Endothelial cell of umbilical vein (primary cell): Measurements from ENCODE around the gene APCDD1L. TPM values are rescaled to one million over a fixed set of nuclear protein-coding genes. Genes with fewer than 3 reads are reported as not detected.

ENCODE experiments used
- BruUV-seq: library from RNA; stranded (reverse); fragments of 400-500 nt; replicated peaks from 2 replicates; lab custom pipeline; 2021; lab: Mats Ljungman, UMichigan
- CTCF ChIA-PET: fragments of 300-600, 350-600 bp; sonication (Branson Sonifier 250); formaldehyde crosslinking; loops from one replicate; lab custom pipeline; 2021; ENCODE audit warnings: antibody characterized with exemption, inconsistent platforms; lab: Charles Lee
- POLR2A ChIA-PET: fragments of 300-600, 350-600 bp; sonication (Branson Sonifier 250); formaldehyde crosslinking; loops from one replicate; lab custom pipeline; 2021; ENCODE audit warnings: antibody characterized with exemption, inconsistent platforms; lab: Charles Lee
- DNase-seq: peaks from one replicate; pipeline ENCODE4 v3.0.0-alpha.2; 2011; ENCODE audit warnings: low read depth, low spot score
- FAIRE-seq: peaks from 2 replicates; lab custom pipeline; 2011; peaks lifted over from hg19 to GRCh38; lab: Jason Lieb, UNC
- H2AFZ ChIP-seq: 2 replicates; pipeline ENCODE4 v1.6.0; 2012; ENCODE audit warnings: low read depth, low read length, control low read depth, inconsistent platforms
- H3K27ac ChIP-seq: 2 replicates; pipeline ENCODE4 v1.5.1; 2011; ENCODE audit warnings: low read depth, mild to moderate bottlenecking, control low read depth, low read length, moderate library complexity; ENCODE audit not compliant: insufficient read depth
- H3K27me3 ChIP-seq, 2 experiments: 2 replicates each; pipeline versions ENCODE4 v1.6.0 to v1.6.1; 2011; ENCODE audit warnings: low read length in 2 of 2, mixed read lengths in 1 of 2; ENCODE audit not compliant: control insufficient read depth in 2 of 2, insufficient read depth in 2 of 2
- H3K36me3 ChIP-seq, 2 experiments: 2 replicates in 1 of 2; 3 replicates in 1 of 2; pipeline ENCODE4 v1.5.1; 2011; ENCODE audit warnings: low read length in 2 of 2, mild to moderate bottlenecking in 1 of 2, moderate library complexity in 1 of 2; ENCODE audit not compliant: control insufficient read depth in 2 of 2, insufficient read depth in 2 of 2; ENCODE audit errors: extremely low read depth in 1 of 2
- H3K4me1 ChIP-seq: 3 replicates; pipeline ENCODE4 v1.5.1; 2011; ENCODE audit warnings: mild to moderate bottlenecking, low read length; ENCODE audit not compliant: control insufficient read depth, insufficient read depth; ENCODE audit errors: extremely low read depth
- H3K4me2 ChIP-seq: 2 replicates; pipeline ENCODE4 v1.6.1; 2011; ENCODE audit warnings: low read length, control low read depth, mixed read lengths; ENCODE audit not compliant: insufficient read depth
- H3K4me3 ChIP-seq, 3 experiments: fragments of 200-600 bp in 1 of 3; sonication (generic), shearing (Covaris generic) in 1 of 3; replicated peaks in 1 of 3; 2 replicates each; pipeline ENCODE4 v1.5.1; 2011 to 2016; ENCODE audit warnings: control low read depth in 3 of 3, low read length in 3 of 3, mild to moderate bottlenecking in 2 of 3, inconsistent platforms in 1 of 3, low read depth in 1 of 3, moderate library complexity in 1 of 3; ENCODE audit not compliant: insufficient read depth in 1 of 3
- H3K79me2 ChIP-seq: 2 replicates; pipeline ENCODE4 v1.6.0; 2012; ENCODE audit warnings: low read length, inconsistent platforms; ENCODE audit not compliant: control insufficient read depth, insufficient read depth
- H3K9ac ChIP-seq: replicated peaks from 2 replicates; pipeline ENCODE3; 2011; ENCODE audit warnings: low read length, control low read depth; ENCODE audit not compliant: insufficient read depth; ENCODE audit errors: extremely low read depth
- H3K9me1 ChIP-seq: replicated peaks from 3 replicates; pipeline ENCODE4 v1.6.0; 2011; ENCODE audit warnings: mild to moderate bottlenecking, low read length; ENCODE audit not compliant: control insufficient read depth, insufficient read depth; ENCODE audit errors: extremely low read depth
- H3K9me3 ChIP-seq: replicated peaks from 2 replicates; pipeline ENCODE4 v1.5.1; 2012; ENCODE audit warnings: low read length, inconsistent platforms; ENCODE audit not compliant: control insufficient read depth, insufficient read depth
- H4K20me1 ChIP-seq: replicated peaks from 2 replicates; pipeline ENCODE3; 2011; ENCODE audit warnings: mild to moderate bottlenecking, low read length; ENCODE audit not compliant: control insufficient read depth, insufficient read depth; ENCODE audit errors: extremely low read depth
- EZH2 ChIP-seq: IDR thresholded peaks from 2 replicates; pipeline ENCODE4 v1.6.1; 2012; ENCODE audit warnings: borderline replicate concordance, low read depth, mild to moderate bottlenecking, moderate library complexity, low read length, inconsistent platforms; ENCODE audit not compliant: severe bottlenecking
- FOS ChIP-seq: IDR thresholded peaks from 2 replicates; pipeline ENCODE4 v1.6.1; 2011; ENCODE audit warnings: mild to moderate bottlenecking, low read length, moderate library complexity, borderline replicate concordance; ENCODE audit not compliant: insufficient read depth
- MYC ChIP-seq: IDR thresholded peaks from one replicate; pipeline ENCODE4 v1.6.1; 2011; ENCODE audit warnings: mild to moderate bottlenecking, low read depth, low read length
- POLR2AphosphoS5 ChIP-seq: IDR thresholded peaks from 2 replicates; pipeline ENCODE4 v1.6.1; 2012; ENCODE audit warnings: low read depth, mild to moderate bottlenecking, control low read depth, low read length, moderate library complexity; ENCODE audit not compliant: insufficient read depth
- dilution Hi-C: fragments of 300-500 bp; cut with MboI; formaldehyde crosslinking; loops from one replicate; pipeline ENCODE4 v1.15.0; 2019; ENCODE audit warnings: low sequenced_read_pairs; ENCODE audit not compliant: extremely low pct_ligation_motif_present
- intact Hi-C: fragments of 100-400 bp; cut with micrococcal nuclease; formaldehyde crosslinking; loops from one replicate; pipeline ENCODE4 v1.10.0; 2022
- polyA plus RNA-seq, 4 experiments: library from polyadenylated mRNA; depleted of rRNA in 3 of 4; stranded (reverse) in 3 of 4; unstranded in 1 of 4; fragments of >200 nt; gene quantifications; 2 replicates each; pipeline versions ENCODE4 v1.2.1 to v1.2.3, GENCODE V29; 2011 to 2012; ENCODE audit warnings: missing spikeins in 1 of 4
- total RNA-seq: library from RNA; stranded (reverse); gene quantifications from 2 replicates; pipeline ENCODE4 v1.2.3, GENCODE V29; 2021

APCDD1L gene
- total and polyA plus RNA-seq, 2 donors (not counting 3 experiments of a cell fraction or from before 2014, with no cell fraction given): 0.17 to 1.4 TPM

DNA sequence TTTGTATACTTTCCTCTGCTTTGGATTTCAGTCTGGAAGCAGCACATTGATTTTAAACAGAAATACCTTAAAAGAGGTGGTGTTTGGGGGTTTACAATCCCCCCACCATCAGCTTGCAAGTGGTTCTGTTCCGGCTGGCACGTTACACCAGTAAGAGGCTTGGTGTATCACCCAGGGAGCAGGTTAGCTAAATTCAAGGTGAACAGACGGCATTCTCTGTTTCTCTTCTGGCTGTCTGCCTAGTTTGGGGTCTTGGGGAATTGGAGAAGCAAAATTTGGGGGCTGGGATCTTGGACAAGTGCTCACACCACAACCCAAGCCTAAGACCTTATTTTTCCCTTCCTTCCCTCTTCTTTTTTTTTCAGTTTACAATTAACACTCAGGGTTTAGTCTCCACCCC is 7.5 kb upstream of the APCDD1L start:
- Histone ChIP-seq H3K4me2 (no peak overlapping the region), H3K9me3 (peaks cover 2% of the 10 kb centered on the region), H4K20me1 (no peaks in the 10 kb centered on the region), H3K27ac (no peak overlapping the region), H3K4me1 (peaks cover 14% of the 10 kb centered on the region), H3K79me2 (no peaks in the 10 kb centered on the region), H3K27me3 (no peaks in the 10 kb centered on the region), H3K9ac (no peak overlapping the region), H3K9me1 (no peaks in the 10 kb centered on the region), H2AFZ (no peak overlapping the region), H3K4me3 (no peak overlapping the region), H3K36me3 (no peaks in the 10 kb centered on the region)
- FAIRE-seq: no peak
- no TSS peak for BruUV-seq
- intact Hi-C loops (no loop called here), dilution Hi-C loops (no loop called here)
- no peak for TF ChIP-seq EZH2
- no peak for TF ChIP-seq FOS
- POLR2A ChIA-PET: interaction anchor here (0.7 kb wide), 1 partner anchor 87 kb away, joined by 5 read pairs; no protein-coding TSS in a partner anchor
- CTCF ChIA-PET: interaction anchor here (0.9 kb wide), 1 partner anchor 10 kb away, joined by 3 read pairs; no protein-coding TSS in a partner anchor
- no peak for DNase-seq

- Histone ChIP-seq H3K27me3 (no peaks in the 10 kb centered on the region), H3K9me1 (no peaks in the 10 kb centered on the region), H3K79me2 (no peaks in the 10 kb centered on the region), H3K36me3 (no peaks in the 10 kb centered on the region), H3K4me3 (no peak overlapping the region), H2AFZ (no peak overlapping the region), H3K9ac (no peak overlapping the region), H3K27ac (no peak overlapping the region), H3K4me1 (peaks cover 14% of the 10 kb centered on the region), H3K9me3 (peaks cover 2% of the 10 kb centered on the region), H3K4me2 (no peak overlapping the region), H4K20me1 (no peaks in the 10 kb centered on the region)
- FAIRE-seq (no peak), DNase-seq (no peak)
- BruUV-seq: no TSS peak
- CTCF ChIA-PET: no interaction called here
- dilution Hi-C loops (no loop called here), intact Hi-C loops (no loop called here)
- POLR2A ChIA-PET: no interaction called here
- TF ChIP-seq MYC (no peak), EZH2 (no peak), FOS (no peak), POLR2AphosphoS5 (no peak)
Measured at GRCh38 chr20:58521763-58522162, 6.6 kb upstream of the APCDD1L start.
